Left renal pelvis (tissue), 4 donors: Measurements from ENCODE around the gene ICAM5. TPM values are rescaled to one million over a fixed set of nuclear protein-coding genes. Genes with fewer than 3 reads are reported as not detected.

Source experiments
- DNase-seq, 4 donors: peaks; one replicate each; pipeline ENCODE4 v3.0.0-alpha.2; 2013; ENCODE audit warnings: low read depth in 4 of 4, low spot score in 3 of 4
- polyA plus RNA-seq, 4 donors: library from polyadenylated mRNA; unstranded; fragments of 120-200 nt; gene quantifications; one replicate each; pipeline ENCODE4 v1.2.1, GENCODE V29; 2013; ENCODE audit not compliant: insufficient read length in 4 of 4

Gene ICAM5
- polyA plus RNA-seq, 4 donors: 0.15 to 0.24 (median 0.22) TPM

DNA sequence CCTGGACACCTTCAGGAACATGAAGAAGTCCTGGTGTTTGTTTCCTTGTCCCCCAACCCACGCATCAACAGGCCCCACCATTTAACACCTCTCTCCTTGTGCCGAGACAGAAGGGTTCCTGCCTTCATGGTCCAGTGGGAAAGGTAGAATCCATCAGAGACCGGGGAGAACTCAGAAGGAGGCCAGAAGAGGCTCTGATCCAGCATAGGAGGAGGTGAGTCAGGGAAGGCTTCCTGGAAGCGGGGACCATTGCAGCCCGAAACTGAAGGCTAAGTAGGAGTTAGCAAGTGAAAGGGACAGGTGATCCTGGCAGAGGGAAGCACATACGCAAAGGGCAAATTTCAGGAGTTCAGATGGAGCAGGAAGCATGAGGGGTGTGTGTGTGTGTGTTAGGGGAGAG is 49.2 kb downstream of the ICAM5 start:
- DNase-seq: no peak

DNA sequence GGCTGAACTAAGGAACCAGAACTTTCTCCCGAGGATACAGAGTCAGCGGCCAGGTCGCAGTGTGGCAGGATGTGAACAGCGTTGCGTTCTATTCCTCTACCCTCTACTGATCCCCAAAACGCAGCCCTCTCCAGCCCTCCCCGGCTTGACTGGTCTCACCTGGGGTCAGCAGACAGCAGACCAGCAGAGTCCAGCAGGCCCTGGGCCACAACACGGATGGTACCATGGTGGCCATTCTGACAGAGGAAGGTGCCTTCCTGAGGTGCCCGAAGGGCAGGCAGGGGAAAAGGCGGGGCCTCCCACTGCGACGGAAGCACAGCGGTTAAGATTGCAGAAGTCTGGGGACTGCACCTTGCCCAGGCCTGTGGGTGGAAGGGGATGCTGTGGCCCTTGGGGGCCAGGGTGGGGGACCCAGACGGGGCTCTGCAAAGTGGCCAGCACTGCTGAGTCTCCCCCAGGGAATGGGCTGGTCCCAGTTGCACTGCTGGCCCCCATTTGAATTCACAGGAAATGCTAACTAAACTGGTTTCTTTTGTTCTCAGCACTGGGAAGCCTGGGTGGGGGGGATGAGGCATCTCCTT is 49.7 kb downstream of the ICAM5 start, which contains the start of gene ICAM3:
Gene ICAM3 (minus strand): TSS at position 245 of the 581 bp plus-strand sequence. CDS start 10 bp downstream, at position 235.
- no peak for DNase-seq

DNA sequence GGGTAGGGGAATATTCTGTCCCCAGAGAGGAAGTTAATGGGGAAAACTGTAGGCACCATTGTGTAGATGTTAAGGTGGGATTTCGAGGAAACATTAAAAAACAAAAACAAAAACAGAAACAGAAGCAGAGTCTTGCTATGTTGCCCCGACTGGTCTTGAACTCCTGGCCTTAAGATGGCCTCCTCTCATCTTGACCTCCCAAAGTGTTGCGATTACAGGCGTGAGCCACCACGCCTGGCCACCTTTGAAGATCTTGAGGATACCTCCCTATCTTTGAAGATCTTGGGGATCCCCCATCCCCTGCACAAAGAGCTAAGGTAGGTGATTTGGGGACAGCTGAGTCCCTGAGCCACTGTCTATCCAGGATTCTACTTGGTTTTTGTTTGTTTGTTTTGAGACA is 50.2 kb downstream of the ICAM5 start:
- no peak for DNase-seq

DNA sequence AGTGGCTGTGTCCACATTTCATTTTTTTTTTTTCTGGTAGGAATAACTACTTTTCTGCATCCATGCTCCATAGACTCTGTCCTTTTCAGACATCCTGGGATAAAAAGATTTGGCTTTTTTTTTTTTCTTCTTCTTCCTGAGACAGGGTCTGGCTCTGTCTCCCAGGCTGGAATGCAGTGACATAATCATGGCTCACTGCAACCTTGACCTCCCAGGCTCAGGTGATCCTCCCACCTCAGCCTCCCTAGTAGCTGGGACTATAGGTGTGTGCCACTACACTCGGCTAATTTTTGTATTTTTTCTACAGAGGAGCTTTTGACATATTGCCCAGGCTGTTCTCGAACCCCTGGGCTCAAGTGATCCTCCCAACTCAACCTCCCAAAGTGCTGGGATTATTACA is 53.7 kb downstream of the ICAM5 start:
- no peak for DNase-seq

DNA sequence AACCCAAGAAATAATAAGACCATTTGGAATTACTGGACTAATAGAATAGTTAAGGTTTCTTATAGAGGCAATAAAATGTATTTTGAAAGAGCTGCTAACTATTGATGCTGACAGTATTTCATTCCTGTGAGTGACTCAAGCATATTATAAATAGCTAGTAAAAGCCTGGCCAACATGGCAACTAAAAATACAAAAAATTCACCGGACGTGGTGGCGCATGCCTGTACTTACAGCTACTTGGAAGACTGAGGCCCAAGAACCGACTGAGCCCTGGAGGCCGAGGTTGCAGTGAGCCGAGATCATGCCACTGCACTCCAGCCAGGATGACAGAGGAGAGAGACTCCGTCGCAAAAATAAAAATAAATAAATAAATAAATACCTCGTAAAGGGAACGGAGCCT is 55.0 kb downstream of the ICAM5 start:
- no peak for DNase-seq

Other genes starting within 250 kb of the ICAM5 start
- gene SHFL, start 203.6 kb upstream of the ICAM5 start, polyA plus RNA-seq: 10 to 100 TPM; 23.0 to 34.7 (median 25.2) TPM
- gene ANGPTL6, start 187.3 kb upstream of the ICAM5 start, polyA plus RNA-seq: 1 to 10 TPM in 3 of 4 donors, under 1 TPM in 1; 0.66 to 3.0 (median 2.4) TPM
- 10 to 100 TPM; 20.6 to 39.8 (median 25.9) TPM for gene PPAN, start 183.6 kb upstream of the ICAM5 start, polyA plus RNA-seq
- 10 to 100 TPM in 1 of 4 donors, 1 to 10 TPM in 3; 6.6 to 17.4 (median 8.7) TPM for gene P2RY11, start 178.3 kb upstream of the ICAM5 start, polyA plus RNA-seq
- 100 to 1,000 TPM; 152 to 226 (median 197) TPM for gene EIF3G, start 170.1 kb upstream of the ICAM5 start, polyA plus RNA-seq
- 100 to 1,000 TPM in 3 of 4 donors, 10 to 100 TPM in 1; 82.1 to 134 (median 119) TPM for gene DNMT1, start 95.0 kb upstream of the ICAM5 start, polyA plus RNA-seq
- 10 to 100 TPM; 11.6 to 15.1 (median 12.9) TPM for gene S1PR2, start 58.6 kb upstream of the ICAM5 start, polyA plus RNA-seq
- gene MRPL4, start 37.7 kb upstream of the ICAM5 start, polyA plus RNA-seq: 10 to 100 TPM; 30.1 to 54.0 (median 34.2) TPM
- 10 to 100 TPM in 1 of 4 donors, 1 to 10 TPM in 3; 5.8 to 10.3 (median 7.3) TPM for gene ICAM1, start 18.8 kb upstream of the ICAM5 start, polyA plus RNA-seq
- gene ICAM4, start 3.0 kb upstream of the ICAM5 start, polyA plus RNA-seq: 1 to 10 TPM in 1 of 4 donors, under 1 TPM in 3; 0.36 to 1.5 (median 0.45) TPM
- gene ZGLP1, start 19.9 kb downstream of the ICAM5 start, polyA plus RNA-seq: 10 to 100 TPM in 1 of 4 donors, 1 to 10 TPM in 3; 4.4 to 10.6 (median 5.3) TPM
- 10 to 100 TPM; 12.7 to 25.3 (median 15.8) TPM for gene FDX2, start 26.1 kb downstream of the ICAM5 start, polyA plus RNA-seq
- 10 to 100 TPM; 24.0 to 40.5 (median 26.5) TPM for gene RAVER1, start 43.6 kb downstream of the ICAM5 start, polyA plus RNA-seq
- 1 to 10 TPM; 6.6 to 9.4 (median 9.0) TPM for gene ICAM3, start 49.7 kb downstream of the ICAM5 start, polyA plus RNA-seq
- 100 to 1,000 TPM; 102 to 170 (median 113) TPM for gene TYK2, start 90.6 kb downstream of the ICAM5 start, polyA plus RNA-seq
- 100 to 1,000 TPM; 106 to 172 (median 139) TPM for gene CDC37, start 113.6 kb downstream of the ICAM5 start, polyA plus RNA-seq
- gene PDE4A, start 130.6 kb downstream of the ICAM5 start, polyA plus RNA-seq: 1 to 10 TPM; 2.1 to 4.2 (median 2.8) TPM
- 10 to 100 TPM; 71.2 to 77.2 (median 74.1) TPM for gene KEAP1, start 213.4 kb downstream of the ICAM5 start, polyA plus RNA-seq
- 1 to 10 TPM; 1.5 to 1.9 (median 1.6) TPM for gene S1PR5, start 227.5 kb downstream of the ICAM5 start, polyA plus RNA-seq